GM12875 (cell line): ENCODE data around the gene SNAI1.
"Not testable (repeated sequence)": the region's sequence is repeated elsewhere in the genome, so short reads cannot be mapped to it uniquely, and the experiment has no call there.

Experiments
- H3K4me3 ChIP-seq: one replicate; pipeline ENCODE4 v1.5.1; 2011; ENCODE audit warnings: low read depth, low read length, control low read depth
- TF ChIP-seq, protein P1 (sequence below): IDR thresholded peaks from 2 replicates; pipeline ENCODE4 v1.5.1; 2011; ENCODE audit warnings: low read depth, mild to moderate bottlenecking, control low read depth, inconsistent platforms, low read length, moderate library complexity, borderline replicate concordance; ENCODE audit not compliant: insufficient read depth

SNAI1 gene

DNA sequence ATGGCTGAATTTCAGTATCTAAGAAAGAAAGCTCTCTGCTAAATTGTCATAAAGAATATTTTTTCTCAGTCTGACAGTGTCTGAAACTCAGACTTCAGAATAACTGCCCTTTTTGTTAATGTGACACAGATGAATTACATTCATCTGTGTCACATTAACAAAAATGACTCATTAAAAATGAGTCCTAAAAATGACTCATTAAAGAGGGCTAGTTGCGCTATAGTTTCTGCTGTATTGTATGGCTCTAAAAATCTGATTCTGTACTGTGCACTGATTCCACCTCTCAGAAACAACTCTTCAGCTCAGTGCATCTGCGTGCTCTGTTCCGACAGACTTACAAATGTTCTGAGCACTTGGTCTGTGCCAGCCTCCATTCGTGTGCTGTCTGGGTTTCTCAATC, 31.6 kb upstream of the SNAI1 start:
- TF ChIP-seq, protein P1, sequence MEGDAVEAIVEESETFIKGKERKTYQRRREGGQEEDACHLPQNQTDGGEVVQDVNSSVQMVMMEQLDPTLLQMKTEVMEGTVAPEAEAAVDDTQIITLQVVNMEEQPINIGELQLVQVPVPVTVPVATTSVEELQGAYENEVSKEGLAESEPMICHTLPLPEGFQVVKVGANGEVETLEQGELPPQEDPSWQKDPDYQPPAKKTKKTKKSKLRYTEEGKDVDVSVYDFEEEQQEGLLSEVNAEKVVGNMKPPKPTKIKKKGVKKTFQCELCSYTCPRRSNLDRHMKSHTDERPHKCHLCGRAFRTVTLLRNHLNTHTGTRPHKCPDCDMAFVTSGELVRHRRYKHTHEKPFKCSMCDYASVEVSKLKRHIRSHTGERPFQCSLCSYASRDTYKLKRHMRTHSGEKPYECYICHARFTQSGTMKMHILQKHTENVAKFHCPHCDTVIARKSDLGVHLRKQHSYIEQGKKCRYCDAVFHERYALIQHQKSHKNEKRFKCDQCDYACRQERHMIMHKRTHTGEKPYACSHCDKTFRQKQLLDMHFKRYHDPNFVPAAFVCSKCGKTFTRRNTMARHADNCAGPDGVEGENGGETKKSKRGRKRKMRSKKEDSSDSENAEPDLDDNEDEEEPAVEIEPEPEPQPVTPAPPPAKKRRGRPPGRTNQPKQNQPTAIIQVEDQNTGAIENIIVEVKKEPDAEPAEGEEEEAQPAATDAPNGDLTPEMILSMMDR = no peak
- no peak overlapping the region for H3K4me3 ChIP-seq

DNA sequence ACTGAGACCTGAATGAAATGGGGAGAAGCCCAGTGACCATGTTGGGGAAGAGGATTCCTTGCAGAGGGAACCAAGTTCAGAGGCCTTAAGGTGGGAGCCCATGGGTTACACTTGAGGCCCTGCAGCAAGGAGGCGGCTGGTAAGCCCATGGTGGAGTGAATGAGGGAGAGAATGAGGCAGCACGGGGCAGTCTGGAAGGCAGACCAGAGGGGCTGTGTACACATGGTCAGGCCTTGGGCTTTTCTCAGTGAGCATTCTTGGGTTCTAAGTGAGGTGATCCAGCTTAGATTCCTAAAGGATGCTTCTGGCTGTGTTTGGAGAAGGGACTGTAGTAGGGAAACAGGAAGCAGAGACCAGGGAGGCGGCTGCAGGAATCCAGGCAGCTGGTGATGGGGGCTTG, 27.6 kb upstream of the SNAI1 start:
- TF ChIP-seq, protein P1 = no peak
- no peak overlapping the region for H3K4me3 ChIP-seq

DNA sequence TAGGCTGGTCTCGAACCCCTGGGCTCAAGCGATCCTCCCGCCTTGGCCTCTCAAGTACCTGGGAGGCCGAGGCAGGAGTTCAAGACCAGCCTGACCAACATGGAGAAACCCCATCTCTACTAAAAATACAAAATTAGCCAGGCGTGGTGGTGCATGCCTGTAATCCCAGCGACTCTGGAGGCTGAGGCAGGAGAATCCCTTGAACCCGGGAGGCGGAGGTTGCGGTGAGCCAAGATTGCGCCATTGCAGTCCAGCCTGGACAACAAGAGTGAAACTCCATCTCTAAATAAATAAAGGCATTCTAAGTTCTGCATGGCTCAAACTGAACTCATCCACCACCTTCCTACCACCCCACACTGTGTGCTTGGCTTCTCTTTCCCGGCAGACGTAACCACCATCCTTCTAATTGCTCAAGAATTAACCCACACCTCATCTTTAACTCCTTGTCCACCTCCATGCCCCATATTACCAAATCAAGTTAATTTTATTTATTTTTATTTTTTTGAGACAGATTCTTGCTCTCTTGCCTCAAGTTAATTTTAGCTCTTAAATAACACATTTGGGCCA, 26.9 kb upstream of the SNAI1 start:
- not testable (repeated sequence) for H3K4me3 ChIP-seq

DNA sequence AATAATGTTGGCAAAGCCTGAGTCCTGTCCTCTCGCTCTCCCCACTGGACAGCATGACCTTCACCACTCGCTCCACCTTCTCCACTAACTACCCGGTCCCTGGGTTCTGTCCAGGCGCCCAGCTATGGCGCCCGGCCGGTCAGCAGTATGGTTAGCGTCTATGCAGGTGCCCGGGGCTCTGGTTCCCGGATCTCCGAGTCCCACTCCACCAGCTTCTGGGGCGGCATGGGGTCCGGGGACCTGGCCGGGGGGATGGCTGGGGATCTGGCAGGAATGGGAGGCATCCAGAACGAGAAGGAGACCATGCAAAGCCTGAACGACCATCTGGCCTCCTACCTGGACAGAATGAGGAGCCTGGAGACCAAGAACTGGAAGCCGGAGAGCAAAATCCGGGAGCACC, 26.1 kb upstream of the SNAI1 start:
- no peak overlapping the region for H3K4me3 ChIP-seq
- TF ChIP-seq, protein P1 = no peak

DNA sequence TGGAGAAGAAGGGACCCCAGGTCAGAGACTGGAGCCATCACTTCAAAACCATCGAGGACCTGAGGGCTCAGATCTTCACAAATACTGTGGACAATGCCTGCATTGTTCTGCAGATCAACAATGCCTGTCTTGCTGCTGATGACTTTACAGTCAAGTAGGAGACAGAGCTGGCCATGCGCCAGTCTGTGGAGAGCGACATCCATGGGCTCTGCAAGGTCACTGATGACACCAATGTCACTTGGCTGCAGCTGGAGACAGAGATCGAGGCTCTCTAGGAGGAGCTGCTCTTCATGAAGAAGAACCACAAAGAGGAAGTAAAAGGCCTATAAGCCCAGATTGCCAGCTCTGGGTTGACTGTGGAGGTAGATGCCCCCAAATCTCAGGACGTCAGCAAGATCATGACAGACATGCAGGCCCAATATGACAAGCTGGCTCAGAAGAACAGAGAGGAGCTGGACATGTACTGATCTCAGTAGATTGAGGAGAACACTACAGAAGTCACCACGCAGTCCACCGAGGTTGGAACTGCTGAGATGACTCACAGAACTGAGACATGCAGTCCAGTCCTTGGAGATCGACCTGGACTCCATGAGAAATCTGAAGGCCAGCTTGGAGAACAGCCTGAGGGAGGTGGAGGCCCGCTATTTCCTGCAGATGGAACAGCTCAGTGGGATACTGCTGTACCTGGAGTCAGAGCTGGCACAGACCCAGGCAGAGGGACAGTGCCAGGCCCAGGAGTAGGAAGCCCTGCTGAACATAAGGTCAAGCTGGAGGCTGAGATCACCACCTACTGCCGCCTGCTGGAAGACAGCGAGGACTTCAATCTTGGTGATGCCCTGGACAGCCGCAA, 25.5 kb upstream of the SNAI1 start:
- TF ChIP-seq, protein P1 = 0 out of 2 replicates have a peak, but pooled peaks have one; percentile 9
- not testable (repeated sequence) for H3K4me3 ChIP-seq

DNA sequence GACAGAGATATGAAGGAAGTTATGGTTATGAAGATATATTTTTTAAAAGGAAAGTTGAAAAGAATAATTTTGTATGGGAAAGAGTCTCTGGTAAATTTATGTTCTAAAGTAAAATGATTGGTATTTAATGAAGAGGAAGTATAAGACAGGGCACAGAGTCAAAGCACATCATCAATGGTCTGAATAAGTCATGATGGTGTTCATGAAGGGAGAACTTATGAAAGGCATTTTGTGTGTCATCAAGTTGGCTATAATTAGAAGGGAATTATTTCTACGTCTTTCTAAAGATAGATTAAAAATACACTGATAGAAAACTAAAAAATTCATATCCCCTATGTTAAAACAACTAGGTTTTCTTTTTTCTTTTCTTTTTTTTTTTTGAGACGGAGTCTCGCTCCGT, 21.4 kb upstream of the SNAI1 start:
- no peak overlapping the region for H3K4me3 ChIP-seq
- TF ChIP-seq, protein P1 = no peak

DNA sequence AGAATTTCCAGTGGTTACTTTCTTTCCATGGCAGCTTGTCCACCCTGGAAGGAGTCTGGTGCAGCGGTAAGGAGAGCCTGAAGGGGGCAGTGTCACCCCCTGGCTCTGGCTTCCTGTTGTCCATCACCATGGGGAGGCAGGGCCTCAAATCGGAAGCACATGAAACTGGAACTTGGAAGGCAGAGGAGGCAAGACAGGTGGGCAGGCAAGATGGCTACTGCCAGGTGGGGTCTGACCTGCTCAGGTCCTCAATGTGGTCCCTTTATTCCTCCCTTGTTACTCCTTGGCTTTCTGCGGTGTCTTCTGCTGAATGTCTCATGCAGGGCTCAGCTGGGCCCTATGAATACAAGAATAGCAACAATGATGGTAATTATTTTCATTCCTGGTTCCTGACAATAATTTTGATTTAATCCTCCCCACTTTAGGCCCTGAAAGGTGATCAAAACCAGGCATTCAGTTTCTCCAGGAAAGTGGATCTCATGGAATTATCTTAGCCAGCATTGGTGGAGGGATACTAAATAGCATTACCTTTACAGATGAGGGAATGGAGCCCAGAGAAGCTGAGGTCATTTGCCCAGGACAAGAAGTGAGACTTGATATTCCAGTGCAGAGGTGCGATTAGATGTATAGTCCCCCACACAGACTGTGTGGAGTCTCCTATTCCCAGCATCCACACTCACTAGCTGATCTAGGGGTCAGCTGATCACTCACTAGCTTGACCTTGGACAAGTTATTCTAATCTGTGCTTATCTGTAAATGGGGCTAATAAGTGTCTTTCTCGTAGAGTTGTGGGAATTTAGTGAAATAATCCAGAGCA, 17.6 kb upstream of the SNAI1 start:
- TF ChIP-seq, protein P1 = peak; percentile 73; the same call in 1 of the 2 replicates
- no peak overlapping the region for H3K4me3 ChIP-seq
